CD4-positive, alpha-beta T cell treated with Interleukin-10 for 1 hour (primary cell): Measurements from ENCODE around the gene METAP1D.

Experiments
- DNase-seq: peaks from one replicate; pipeline ENCODE4 v3.0.0-alpha.2; 2020

Gene METAP1D

DNA sequence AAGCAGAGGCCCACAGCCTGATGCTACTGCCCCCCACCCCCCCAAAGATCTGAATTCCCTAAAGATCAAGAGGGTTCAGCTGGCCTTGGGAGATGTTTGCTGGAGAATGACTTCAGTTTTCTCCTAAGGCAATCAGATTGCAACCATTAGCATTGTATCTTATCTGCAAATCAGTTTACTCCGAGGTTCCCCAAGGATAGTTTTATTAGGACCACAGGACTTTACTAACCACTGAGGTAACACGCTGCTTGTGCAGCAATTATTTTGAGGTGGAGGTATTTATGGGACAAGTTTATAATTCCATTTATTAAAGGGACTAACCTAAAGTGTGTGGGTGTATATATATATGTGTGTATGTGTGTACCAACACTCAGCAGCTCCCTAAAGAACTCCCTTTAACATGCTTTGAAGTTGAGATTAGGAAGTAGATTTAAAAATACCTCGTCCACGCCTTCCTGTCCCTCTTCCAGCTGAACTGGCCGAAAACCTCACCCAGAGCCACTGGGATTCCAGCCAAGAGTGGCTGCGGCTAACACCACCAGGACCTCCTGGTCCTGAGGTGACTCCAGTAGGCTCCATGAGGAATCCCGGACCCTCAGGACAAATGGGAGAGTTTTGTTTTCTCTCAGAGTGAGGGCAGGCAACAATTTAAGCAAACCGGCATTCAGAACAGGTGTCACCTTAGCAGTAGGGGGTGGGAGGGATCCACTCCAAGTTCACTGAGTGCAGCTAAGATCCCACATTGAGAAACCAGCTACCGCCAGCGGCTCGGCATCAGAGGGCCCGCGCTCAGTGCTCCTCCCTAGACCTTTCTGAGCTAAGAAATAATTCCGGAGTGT is 82.6 kb downstream of the METAP1D start:
- DNase-seq, result peak; percentile 7

DNA sequence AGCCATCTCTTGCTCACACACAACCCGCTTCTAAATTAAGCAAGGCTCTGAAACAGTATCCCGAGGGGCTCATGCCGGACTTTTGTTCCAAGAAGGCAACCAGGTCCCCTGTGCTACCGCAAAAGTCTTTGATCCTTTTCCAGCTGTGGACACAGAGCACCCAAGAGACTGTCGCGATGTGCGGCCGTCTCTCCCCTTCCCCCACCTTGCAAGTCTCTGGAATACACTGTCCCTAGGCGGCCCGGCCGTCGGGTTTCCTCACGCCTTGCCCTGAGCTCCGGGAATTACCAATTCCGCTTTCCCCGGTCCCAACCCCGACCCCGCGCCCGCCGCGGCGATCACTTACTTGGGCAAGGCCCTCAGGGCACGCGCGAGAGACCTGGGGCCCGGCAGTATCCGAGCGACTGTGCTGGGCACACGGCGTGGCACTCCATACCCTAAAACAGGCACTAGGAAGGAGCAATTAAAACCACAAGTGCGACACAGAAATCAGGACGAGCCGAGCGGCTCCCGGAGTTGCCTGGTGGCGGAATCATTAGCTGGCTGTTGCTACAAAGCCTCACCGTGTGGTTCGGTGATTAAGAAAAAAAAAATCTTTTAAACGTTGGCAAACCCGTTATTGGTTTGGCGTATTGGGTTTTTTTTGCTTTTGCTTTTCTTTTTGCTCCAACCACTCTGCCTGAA is 83.3 kb downstream of the METAP1D start:
- peak; percentile 3 for DNase-seq

DNA sequence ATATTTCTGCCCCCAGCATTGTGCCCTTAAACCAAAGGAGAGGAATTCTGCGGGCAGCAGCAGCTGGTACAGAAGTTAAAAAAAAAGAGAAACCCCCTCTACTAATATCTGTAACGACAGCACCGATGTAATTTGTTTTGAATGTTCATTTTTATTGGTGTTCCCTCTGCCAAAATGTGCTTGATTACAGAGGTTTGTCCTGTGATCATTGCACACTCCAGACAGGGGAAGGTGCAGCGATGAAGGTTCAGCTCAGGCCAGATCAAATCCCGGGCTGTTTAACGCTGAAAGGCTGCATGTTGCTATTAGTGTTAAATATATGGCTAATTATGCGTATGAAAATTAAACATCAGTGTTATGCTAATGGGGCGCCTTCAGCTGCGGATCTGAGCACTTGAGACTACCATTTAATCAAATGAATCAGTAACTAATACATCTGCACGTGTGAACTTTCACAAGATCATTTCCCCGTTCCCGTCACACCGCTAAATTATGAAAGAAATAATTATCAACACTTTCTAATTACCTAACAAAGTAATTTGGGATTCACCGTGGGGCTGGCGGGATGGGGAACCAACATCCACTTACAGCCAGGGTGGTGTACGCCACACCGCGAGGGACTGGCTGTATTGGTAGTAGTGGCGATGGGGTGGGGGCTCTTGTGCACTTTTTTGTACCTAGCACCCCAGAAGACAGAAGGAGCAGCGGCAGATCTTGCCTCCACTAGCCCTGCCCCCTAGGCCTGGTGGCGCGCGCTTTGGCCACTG is 84.1 kb downstream of the METAP1D start:
- DNase-seq, result no peak

DNA sequence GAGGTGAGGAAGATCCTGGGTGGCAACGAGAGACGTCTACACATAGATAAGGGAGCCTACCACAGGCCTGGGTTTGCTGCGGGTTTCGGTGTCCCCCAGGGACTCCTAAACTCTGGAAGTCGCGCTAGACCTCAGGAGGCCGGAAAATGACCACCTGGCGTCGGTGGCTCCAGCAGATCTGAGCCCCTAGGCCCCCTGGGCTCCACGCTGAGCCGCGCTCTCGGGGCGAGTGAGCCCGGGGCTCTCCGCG is 84.6 kb downstream of the METAP1D start:
- no peak for DNase-seq

DNA sequence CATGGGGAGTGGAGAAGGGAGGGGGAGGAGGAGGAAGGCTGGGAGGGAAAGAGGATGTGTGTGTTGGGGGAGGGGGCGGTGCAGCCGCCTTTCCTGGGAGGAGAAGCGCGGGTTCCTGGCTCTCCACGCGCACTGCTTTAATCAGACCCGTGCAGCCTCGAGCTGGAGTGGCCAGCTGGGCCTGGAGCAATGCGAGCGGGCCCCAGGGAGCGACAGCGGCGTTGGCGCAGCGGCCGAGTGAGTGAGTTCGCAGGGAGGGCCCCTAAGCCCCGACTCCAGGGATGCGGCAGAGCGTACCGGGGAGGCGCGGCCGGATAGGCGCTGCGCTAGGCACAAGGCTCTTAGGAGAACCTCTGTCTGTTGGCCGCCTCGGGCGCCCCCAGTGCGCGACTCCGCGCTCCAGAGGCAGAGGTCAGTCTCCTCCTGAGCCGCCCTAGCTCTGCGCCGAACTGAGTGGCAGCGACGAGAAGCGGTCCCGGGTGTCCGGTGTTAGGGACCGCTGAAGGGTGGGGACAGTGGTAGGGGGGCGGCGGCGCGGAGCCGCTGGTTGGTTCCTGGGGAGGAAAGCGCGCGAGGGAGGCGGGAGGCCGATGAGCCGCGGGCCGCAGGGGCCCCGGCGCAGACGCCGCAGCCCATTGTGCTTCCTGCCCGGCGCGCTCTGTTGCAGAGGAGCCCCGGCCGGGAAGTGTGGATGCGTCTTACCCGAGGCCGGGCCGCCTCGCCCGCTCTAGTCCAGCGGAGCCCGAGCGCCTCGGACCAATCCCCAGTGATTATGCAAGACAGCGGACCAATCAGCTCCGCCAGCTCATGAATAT is 85.1 kb downstream of the METAP1D start:
- peak; percentile 61 for DNase-seq

DNA sequence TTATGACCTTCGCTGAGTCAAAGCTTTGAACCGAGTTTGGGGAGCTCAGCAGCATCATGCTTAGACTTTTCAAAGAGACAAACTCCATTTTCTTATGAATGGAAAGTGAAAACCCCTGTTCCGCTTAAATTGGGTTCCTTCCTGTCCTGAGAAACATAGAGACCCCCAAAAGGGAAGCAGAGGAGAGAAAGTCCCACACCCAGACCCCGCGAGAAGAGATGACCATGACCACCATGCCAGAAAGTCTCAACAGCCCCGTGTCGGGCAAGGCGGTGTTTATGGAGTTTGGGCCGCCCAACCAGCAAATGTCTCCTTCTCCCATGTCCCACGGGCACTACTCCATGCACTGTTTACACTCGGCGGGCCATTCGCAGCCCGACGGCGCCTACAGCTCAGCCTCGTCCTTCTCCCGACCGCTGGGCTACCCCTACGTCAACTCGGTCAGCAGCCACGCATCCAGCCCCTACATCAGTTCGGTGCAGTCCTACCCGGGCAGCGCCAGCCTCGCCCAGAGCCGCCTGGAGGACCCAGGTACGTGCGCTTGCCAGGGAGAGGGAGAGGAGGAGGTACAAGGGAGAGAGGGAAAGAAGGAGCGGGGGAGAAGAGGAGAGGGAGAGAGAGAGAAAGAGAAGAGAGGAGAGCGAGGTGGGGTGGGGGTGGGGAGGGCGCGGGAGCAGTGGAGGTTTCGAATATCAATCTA is 85.9 kb downstream of the METAP1D start, which contains the start of gene DLX1:
Gene DLX1 (plus strand): TSS at position 48 of the 700 bp plus-strand sequence. CDS start 171 bp downstream, at position 219.
- DNase-seq, result no peak

DNA sequence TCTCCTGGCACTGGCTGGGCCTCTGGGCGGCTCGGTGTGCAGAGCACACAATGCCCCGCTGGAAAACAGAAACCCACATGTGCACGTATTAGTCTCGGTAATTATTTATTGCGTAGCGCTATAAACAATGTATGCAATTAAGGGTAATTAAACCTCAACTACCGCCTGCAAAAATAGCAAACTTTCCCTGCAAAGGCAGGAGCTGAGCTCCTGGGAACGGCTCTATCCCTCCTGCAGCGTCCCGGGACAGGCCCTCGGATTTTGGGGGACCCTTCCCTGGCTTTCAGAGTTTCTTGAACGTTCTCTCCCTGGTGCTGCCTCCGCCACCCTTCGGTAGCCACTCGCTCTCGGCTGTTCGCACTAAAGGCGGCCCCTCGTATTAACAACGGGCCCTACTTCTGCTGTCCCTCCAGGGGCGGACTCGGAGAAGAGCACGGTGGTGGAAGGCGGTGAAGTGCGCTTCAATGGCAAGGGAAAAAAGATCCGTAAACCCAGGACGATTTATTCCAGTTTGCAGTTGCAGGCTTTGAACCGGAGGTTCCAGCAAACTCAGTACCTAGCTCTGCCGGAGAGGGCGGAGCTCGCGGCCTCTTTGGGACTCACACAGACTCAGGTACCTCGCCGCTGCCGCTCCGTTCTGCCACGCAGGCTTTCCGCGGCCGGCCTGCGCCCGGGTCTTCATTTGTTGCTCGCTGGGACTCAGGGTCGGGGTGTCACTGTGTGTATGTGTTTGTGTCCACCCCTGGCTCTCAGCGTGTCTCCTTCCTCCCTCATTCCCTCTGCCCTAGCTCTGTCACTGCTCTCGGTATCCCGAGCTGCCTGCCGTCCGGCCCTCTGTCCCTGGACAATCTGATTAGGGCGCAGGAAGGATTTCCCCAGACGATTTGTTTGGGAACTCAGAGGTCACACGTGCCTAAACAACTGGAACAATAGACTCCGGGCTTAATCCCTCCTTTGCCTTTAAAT is 86.8 kb downstream of the METAP1D start:
- peak; percentile 67 for DNase-seq

DNA sequence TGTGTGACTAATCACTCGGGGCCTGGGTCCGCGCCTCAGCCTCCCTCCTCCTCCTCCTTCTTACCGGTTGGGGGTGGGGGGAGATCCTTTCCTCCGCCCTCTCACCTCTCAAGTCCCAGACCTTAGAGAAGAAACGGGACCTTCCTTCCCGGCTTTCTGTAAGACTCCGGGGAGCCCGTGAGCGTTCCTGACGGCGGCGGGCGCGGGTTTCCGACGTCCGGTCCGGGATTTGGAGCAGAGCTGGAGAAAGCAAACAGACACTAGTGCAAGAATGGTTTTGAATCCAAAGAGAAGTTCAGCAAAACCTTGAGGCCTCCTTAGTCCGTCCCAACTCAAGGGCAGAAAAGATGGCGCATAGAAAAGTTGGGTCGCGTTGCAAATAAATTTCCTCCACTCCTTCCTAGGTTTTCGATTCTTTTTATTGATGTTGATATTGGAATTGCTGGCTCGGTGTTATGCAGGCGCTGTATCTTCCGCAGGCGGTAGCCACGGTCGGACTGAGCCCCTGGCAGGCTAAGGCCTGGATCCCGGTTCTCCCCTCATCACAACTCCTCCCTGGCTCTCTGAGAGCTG is 87.5 kb downstream of the METAP1D start:
- DNase-seq, result no peak

DNA sequence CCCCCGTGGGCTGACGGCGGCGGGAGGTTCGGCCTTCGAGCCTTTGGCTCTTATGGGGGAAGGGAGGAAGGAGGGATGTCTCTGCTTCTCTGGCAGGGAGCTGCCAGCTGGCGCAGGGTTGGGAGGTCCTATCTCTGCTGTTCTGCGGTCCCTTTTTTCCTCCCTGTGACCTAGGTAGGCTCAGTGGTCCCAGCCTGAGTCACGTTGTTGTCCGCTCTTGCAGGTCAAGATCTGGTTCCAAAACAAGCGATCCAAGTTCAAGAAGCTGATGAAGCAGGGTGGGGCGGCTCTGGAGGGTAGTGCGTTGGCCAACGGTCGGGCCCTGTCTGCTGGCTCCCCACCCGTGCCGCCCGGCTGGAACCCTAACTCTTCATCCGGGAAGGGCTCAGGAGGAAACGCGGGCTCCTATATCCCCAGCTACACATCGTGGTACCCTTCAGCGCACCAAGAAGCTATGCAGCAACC is 88.1 kb downstream of the METAP1D start:
- DNase-seq, result peak; percentile 4

DNA sequence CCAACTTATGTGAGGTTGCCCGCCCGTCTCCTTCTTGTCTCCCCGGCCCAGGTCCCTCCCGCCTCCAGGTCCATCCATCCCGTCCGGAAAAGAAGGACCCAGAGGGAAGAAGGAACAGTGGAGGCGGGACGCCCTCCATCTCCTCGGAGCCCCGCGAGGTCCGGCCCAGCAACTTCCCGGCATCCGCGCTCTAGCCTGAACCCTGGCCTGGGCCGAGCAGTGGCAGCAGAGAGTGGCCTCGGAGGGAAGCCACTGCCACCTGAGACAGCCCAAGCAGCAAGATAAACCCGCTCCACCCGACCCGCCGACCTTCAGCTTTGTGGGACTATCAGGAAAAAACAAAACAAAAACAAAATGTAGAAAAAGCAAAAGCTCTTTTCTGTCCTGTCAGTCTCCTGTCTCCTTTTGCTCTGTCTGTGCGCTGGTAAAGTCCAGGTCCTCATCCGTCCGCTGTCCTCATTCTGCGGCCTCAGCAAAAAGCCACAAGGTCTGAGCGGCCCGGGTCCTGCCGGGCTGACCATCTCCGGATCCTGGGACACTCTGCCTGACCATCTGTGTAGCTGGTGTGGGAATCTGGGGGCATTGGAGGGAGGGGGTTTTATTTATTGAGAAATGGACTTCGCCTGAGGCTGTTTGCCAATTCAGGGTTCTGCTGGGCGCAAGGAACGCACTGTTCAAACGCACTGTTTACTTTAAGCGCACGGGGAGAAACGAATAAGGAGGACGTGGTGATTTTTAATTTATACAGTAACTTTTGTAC is 88.7 kb downstream of the METAP1D start:
- peak; percentile 7 for DNase-seq

DNA sequence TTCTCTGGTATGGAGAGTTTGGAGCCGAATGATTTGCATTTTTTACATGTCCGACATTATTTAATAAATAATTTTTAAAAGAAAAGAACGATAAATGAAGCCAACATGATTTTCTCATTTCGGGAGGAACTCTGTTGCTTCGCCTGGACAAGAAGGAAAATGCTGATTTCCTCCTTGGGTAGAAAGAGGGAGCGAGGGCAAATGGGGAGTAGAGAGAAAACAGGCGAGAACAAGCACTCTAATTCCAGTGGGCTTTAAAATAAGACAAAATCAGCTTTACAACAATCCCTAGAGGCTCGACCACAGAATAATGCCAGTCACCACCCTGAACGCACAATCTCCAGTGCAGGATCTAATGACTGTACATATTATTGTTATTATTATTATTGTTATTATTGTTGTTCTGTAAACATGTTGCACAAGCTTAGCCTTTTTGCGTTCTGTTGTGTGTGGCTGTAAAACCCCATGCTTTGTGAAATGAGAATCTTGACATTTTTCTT is 89.3 kb downstream of the METAP1D start:
- peak; percentile 11 for DNase-seq

DNA sequence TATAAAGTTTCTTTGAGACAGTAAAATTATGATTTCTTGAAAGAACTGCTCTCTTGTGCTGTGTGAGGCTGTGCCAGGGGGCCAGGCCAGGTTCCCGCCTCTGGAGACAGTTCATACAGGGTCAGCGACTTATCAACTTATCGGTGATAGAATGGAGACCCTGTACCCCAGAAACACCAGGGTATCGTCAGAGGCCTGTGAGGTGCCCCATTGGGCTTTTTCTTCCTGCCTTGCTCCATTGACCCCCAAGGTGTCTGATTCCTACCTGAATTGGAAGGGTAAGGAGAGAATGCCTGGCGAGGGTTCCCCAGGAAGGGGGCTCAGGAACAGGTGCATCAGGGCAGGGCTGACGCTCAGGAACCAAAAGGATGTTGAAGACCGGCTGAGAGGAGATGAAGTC is 89.9 kb downstream of the METAP1D start:
- no peak for DNase-seq

DNA sequence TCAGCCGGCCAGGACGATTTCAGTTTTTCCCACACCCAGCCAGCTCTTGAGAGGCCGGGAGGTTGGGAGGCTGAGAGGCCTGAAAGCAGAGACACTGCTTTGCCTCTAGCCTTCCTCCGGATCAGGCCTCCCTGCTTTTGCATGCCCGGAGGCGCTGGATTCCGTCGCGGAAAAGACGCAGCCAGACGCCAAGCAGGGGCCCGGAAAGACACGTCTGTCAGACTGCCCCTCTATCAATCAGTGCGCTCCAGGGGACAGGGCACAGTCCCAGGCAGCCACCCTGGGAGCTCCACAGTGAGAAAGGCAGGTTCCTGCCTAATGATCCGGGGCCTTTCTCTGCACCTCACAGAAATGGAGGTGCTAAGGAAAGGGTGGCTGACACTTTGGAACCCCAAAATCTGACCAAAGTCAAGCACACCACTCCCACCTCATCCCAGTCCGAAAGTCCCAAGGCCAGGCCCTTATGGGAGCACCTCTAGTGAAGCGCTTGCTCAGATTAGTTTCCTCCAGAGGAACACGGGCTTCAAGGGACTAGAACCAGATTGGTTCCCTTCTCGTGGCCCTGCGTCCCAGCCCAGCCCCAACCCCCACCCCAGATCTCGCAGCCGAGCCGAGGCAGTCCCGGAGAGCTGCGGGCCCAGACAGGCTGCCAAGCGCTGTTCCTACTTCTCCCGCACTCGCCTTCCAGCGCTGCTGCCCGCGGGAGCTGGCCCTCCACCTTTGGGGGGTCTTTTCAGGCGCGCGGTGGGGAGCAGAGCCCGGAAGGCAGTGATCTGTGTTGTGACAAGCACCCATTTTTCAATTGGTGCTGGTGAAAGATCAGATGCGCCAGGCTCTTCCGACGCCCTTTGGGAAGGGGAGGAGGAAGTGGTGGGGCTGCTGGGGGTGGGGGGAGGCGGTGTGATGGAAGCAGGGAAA is 90.5 kb downstream of the METAP1D start:
- no peak for DNase-seq

DNA sequence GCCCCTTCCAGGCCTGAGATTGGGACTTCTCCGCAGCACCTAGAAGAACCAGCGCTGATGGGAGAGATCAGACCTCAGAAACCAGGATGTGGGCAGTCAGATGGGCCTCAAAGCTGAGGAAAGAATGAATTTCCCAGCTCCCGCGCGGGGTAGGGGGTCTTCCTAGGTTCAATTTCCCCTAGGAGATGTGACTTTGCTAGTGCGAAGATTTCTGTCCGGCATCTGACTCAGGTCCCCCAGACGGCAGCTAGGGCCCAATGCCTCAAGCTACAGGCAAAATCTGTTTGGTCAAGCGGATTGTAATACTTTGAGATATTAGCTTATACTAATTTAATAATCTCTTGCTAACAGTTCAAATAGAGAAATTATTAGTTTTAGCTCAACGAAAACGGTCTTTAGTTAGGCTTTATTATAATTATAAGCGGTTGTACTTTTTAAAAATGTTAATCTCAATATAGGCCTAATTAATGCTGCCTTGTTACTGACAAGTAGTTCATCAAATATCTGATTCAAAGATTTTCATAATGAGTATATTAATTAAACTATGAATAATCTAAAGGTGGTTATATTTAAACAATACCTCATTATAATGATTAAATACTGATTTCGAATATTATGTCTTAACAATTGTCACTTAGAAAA is 91.4 kb downstream of the METAP1D start:
- DNase-seq, result no peak

DNA sequence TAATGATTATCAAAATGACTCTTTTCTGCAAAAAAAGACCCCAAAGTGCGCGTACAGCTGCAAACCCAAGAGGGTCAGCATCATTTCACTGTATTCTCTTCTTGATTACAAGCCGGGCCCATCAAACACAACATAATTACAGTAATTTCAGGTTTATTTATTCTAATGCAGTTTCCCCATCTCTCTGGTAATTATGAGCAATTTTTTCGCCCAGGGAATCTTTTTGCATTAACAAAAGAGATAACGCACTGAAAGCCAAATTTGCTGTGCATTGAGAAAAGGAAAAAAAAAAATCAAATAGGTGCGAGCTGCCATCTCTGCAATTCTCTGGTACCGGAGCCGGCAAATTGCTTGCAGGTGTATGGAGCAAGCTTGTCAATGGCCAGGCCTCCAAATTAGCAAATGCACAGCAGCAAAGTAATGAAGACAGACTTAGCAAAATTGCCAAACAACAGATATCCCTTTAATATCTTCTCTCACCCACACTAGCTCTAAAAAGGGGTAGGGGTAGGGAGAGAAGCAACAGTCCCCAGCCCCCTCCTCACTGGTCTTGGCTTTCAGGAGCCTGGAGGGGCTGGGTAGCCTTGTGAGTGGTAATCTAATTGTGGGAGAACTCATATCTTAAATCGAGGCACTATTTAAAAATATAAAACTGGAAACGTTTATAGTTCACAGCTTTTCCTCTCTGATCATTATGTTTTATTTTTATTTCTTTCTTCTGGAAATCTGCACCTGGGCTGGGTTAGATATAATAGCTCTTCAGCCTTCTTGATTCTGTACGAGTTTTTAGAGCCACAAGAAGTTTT is 92.2 kb downstream of the METAP1D start:
- DNase-seq, result no peak

DNA sequence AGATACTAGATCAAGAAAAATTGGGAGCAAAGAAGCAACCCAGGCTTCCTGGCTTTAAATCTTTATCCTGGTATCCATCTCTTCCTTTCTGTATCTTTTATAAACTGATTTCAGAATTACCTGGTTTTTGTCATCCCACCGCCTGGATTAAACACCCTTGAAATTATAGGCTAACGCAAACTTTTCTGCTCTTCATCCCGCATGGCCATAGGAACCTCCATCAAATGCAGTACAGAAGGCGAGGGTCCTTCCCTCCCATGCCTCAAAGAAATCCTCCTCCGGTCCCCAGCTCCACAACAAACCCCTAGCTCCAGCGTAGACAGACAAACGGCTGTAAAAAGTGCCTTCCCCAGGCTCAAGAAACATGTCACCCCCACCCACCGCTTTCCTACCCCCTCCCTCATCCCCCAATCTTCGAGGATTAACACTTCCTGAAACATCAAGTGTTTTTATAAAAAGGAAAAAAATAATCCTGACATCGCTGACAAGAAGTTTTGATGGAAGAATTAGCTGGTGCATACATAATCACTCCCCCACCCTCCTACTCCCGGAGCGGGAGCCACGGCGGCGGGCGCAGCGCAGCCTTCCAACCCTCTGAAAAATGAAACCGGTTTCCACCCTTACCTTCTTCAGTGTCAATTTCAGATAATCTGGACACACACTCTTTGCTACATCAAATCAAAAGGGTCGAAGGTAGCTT is 93.1 kb downstream of the METAP1D start:
- no peak for DNase-seq
